KMS-11 (cell line): ENCODE measurements around the gene TMEM87B.

ENCODE experiments used
- H2AFZ ChIP-seq: fragments of 200-600 bp; sonication (generic); 2 replicates; pipeline ENCODE4 v1.6.1; 2016; ENCODE audit warnings: antibody characterized with exemption, mixed run types, low read depth
- H3K27ac ChIP-seq: fragments of 200-600 bp; sonication (generic); 2 replicates; pipeline ENCODE4 v1.6.1; 2016; ENCODE audit warnings: mild to moderate bottlenecking, mixed run types
- H3K27me3 ChIP-seq: fragments of 200-600 bp; sonication (generic); 2 replicates; pipeline ENCODE4 v1.6.1; 2017; ENCODE audit warnings: mild to moderate bottlenecking, low read depth, mixed run types, moderate library complexity; ENCODE audit not compliant: insufficient read depth
- H3K36me3 ChIP-seq: fragments of 200-600 bp; sonication (generic); 2 replicates; pipeline ENCODE4 v1.6.1; 2017; ENCODE audit warnings: mild to moderate bottlenecking, mixed run types; ENCODE audit not compliant: insufficient read depth
- H3K4me1 ChIP-seq: fragments of 200-600 bp; sonication (generic); 2 replicates; pipeline ENCODE4 v1.6.1; 2016; ENCODE audit warnings: mild to moderate bottlenecking, low read depth, mixed run types; ENCODE audit not compliant: poor library complexity, severe bottlenecking
- H3K4me2 ChIP-seq: fragments of 200-600 bp; sonication (generic); 2 replicates; pipeline ENCODE4 v1.7.0; 2016; ENCODE audit warnings: mild to moderate bottlenecking, mixed run types
- H3K4me3 ChIP-seq: fragments of 200-600 bp; sonication (generic); IDR thresholded peaks from 2 replicates; pipeline ENCODE4 v1.6.1; 2017; ENCODE audit warnings: low read depth, low read length, mixed read lengths; ENCODE audit not compliant: insufficient read depth
- H3K79me2 ChIP-seq: fragments of 200-600 bp; sonication (generic); 2 replicates; pipeline ENCODE4 v1.6.1; 2016; ENCODE audit warnings: low read depth, mixed run types; ENCODE audit not compliant: insufficient read depth
- H3K9ac ChIP-seq: fragments of 200-600 bp; sonication (generic); 2 replicates; pipeline ENCODE4 v1.6.1; 2016; ENCODE audit warnings: mild to moderate bottlenecking, mixed run types
- H4K20me1 ChIP-seq: fragments of 200-600 bp; sonication (generic); 2 replicates; pipeline ENCODE4 v1.6.1; 2016; ENCODE audit warnings: mild to moderate bottlenecking, mixed run types; ENCODE audit not compliant: insufficient read depth
- CTCF ChIP-seq: fragments of 200-600 bp; sonication (generic); conservative IDR thresholded peaks from 2 replicates; pipeline ENCODE4 v1.6.1; 2017; ENCODE audit warnings: low read depth, mild to moderate bottlenecking, antibody characterized with exemption, low read length, moderate library complexity, mixed read lengths

TMEM87B gene

GRCh38 chr2:112140205-112140802 lies 85.2 kb downstream of the TMEM87B start:
- no peak overlapping the region for H3K27ac ChIP-seq
- no peak overlapping the region for H3K4me2 ChIP-seq
- no peak overlapping the region for H3K9ac ChIP-seq
- no peaks in the 10 kb centered on the region for H4K20me1 ChIP-seq
- no peak overlapping the region for H3K4me3 ChIP-seq
- TF ChIP-seq CTCF = no peak
- H2AFZ ChIP-seq = no peak overlapping the region
- no peaks in the 10 kb centered on the region for H3K27me3 ChIP-seq
- no peaks in the 10 kb centered on the region for H3K36me3 ChIP-seq
- H3K4me1 ChIP-seq = no peaks in the 10 kb centered on the region
- no peaks in the 10 kb centered on the region for H3K79me2 ChIP-seq

GRCh38 chr2:112140899-112141625 lies 86.0 kb downstream of the TMEM87B start:
- Histone ChIP-seq H3K79me2 (no peaks in the 10 kb centered on the region), H3K27ac (no peak overlapping the region), H3K36me3 (no peaks in the 10 kb centered on the region), H3K4me1 (no peaks in the 10 kb centered on the region), H3K4me3 (no peak overlapping the region), H4K20me1 (no peaks in the 10 kb centered on the region), H3K9ac (no peak overlapping the region), H3K4me2 (no peak overlapping the region), H2AFZ (no peak overlapping the region), H3K27me3 (no peaks in the 10 kb centered on the region)
- TF ChIP-seq CTCF = no peak

GRCh38 chr2:112141626-112142007 lies 86.5 kb downstream of the TMEM87B start:
- Histone ChIP-seq H3K4me3 (no peak overlapping the region), H3K27ac (no peak overlapping the region), H3K9ac (no peak overlapping the region), H3K79me2 (no peaks in the 10 kb centered on the region), H3K36me3 (no peaks in the 10 kb centered on the region), H2AFZ (no peak overlapping the region), H3K27me3 (no peaks in the 10 kb centered on the region), H3K4me2 (no peak overlapping the region), H3K4me1 (no peaks in the 10 kb centered on the region), H4K20me1 (no peaks in the 10 kb centered on the region)
- no peak for TF ChIP-seq CTCF

GRCh38 chr2:112142525-112143078 lies 87.5 kb downstream of the TMEM87B start:
- Histone ChIP-seq H4K20me1 (no peaks in the 10 kb centered on the region), H2AFZ (no peak overlapping the region), H3K36me3 (no peaks in the 10 kb centered on the region), H3K27me3 (no peaks in the 10 kb centered on the region), H3K79me2 (no peaks in the 10 kb centered on the region), H3K4me1 (no peaks in the 10 kb centered on the region), H3K4me3 (no peak overlapping the region), H3K27ac (no peak overlapping the region), H3K4me2 (no peak overlapping the region), H3K9ac (no peak overlapping the region)
- no peak for TF ChIP-seq CTCF
